Measurements from ENCODE around the gene ERBB4. TPM values are rescaled to one million over a fixed set of nuclear protein-coding genes. Genes with fewer than 3 reads are reported as not detected.
A peak's percentile ranks its signal among the peaks of the same experiment; 100 is the strongest.

Gene ERBB4
- polyA plus RNA-seq, 1 of the 3 experiments (the other 2 are of a cell fraction), result 0.05 TPM

DNA sequence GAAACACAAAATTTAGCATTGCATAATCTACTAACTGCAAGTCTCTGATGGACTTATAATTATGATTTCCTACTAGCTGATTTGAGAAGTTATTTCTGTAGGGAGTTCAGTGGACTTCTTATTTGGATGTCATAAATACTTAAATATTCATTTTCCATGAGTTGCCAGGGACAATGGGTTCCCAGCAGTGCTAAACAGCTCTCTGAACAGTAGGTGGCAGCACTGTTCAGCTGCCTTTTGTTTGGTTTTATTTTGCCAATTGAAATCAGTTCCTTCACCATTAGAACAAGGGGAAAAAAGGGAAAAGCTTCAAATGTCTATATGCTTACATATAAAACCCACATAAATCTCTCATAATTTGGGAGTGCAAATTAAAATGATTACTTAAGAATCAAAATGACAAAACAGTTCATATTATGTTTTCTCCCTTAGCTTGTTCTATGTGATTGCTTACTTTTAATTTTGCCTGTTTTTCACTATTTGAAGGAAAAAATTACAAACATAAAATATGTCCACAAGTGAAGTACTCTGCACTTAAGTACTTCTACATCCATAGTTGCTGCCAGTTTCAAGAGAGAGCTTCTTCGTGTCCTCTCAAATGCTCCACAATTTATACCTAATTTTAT lies 1083.3 kb downstream of the ERBB4 start:
- H2AFZ ChIP-seq (ENCODE audit: low read depth), result no peak overlapping the region
- H3K4me3 ChIP-seq (ENCODE audit: low read depth in 2 of 2, low read length in 1 of 2), result peak overlapping the region in 1 of 2 experiments; percentile 40; a peak in 1 of 4 replicates
- POLR2A ChIA-PET, result no interaction called here
- CTCF ChIA-PET, result interaction anchor here (0.5 to 3.4 kb wide), 44 partner anchors 9 to 1112 kb away, joined by 3 to 24 read pairs (median 3); no protein-coding TSS in a partner anchor
- H3K4me1 ChIP-seq (ENCODE audit: control insufficient read depth in 1 of 2, insufficient read depth in 2 of 2, low read depth in 1 of 2, low read length in 1 of 2), result peaks cover 3 to 8% of the 10 kb centered on the region in 2 experiments; a peak in 3 of 4 replicates
- 79% methylated on average over 1 of the region's 1 CpG for WGBS (ENCODE audit: low lambda C conversion rate)
- H3K36me3 ChIP-seq (replicated peaks in 1 of 2; ENCODE audit: control insufficient read depth in 1 of 2, insufficient read depth in 2 of 2, low read length in 1 of 2), result no peaks in the 10 kb centered on the region
- H3F3A ChIP-seq (replicated peaks; ENCODE audit: insufficient read depth), result no peaks in the 10 kb centered on the region
- no peaks in the 10 kb centered on the region for H3K9me2 ChIP-seq
- peak; percentile 77 for TF ChIP-seq RAD21 (IDR thresholded peaks at IDR 0.05; ENCODE audit: low read length)
- TF ChIP-seq YY1 (IDR thresholded peaks at IDR 0.05; ENCODE audit: low read depth), result no peak
- TF ChIP-seq SMC3 (IDR thresholded peaks at IDR 0.05; ENCODE audit: low read depth, low read length), result peak; percentile 67
- TF ChIP-seq CTCF (IDR thresholded peaks at IDR 0.05), result peak; percentile 98
- TF ChIP-seq RFX5 (IDR thresholded peaks at IDR 0.05; ENCODE audit: low read length), result peak; percentile 46; the same call in 1 of the 2 replicates
- TF ChIP-seq, protein P1, sequence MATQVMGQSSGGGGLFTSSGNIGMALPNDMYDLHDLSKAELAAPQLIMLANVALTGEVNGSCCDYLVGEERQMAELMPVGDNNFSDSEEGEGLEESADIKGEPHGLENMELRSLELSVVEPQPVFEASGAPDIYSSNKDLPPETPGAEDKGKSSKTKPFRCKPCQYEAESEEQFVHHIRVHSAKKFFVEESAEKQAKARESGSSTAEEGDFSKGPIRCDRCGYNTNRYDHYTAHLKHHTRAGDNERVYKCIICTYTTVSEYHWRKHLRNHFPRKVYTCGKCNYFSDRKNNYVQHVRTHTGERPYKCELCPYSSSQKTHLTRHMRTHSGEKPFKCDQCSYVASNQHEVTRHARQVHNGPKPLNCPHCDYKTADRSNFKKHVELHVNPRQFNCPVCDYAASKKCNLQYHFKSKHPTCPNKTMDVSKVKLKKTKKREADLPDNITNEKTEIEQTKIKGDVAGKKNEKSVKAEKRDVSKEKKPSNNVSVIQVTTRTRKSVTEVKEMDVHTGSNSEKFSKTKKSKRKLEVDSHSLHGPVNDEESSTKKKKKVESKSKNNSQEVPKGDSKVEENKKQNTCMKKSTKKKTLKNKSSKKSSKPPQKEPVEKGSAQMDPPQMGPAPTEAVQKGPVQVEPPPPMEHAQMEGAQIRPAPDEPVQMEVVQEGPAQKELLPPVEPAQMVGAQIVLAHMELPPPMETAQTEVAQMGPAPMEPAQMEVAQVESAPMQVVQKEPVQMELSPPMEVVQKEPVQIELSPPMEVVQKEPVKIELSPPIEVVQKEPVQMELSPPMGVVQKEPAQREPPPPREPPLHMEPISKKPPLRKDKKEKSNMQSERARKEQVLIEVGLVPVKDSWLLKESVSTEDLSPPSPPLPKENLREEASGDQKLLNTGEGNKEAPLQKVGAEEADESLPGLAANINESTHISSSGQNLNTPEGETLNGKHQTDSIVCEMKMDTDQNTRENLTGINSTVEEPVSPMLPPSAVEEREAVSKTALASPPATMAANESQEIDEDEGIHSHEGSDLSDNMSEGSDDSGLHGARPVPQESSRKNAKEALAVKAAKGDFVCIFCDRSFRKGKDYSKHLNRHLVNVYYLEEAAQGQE (IDR thresholded peaks at IDR 0.05; ENCODE audit: low read depth, low read length), result no peak
- no peaks in the 10 kb centered on the region for H4K20me1 ChIP-seq (ENCODE audit: insufficient read depth)
- peak; percentile 39 for DNase-seq
- H3K9me3 ChIP-seq, result no peaks in the 10 kb centered on the region
- no peak overlapping the region for H3K9ac ChIP-seq
- no peaks in the 10 kb centered on the region; the same call in 1 of the 2 replicates for H3K79me2 ChIP-seq (ENCODE audit: insufficient read depth)
- no peak overlapping the region for H3K27ac ChIP-seq (ENCODE audit: low read depth in 2 of 2, low read length in 1 of 2)
- H3K4me2 ChIP-seq, result no peak overlapping the region
- H3K27me3 ChIP-seq (ENCODE audit: insufficient read depth), result no peaks in the 10 kb centered on the region

DNA sequence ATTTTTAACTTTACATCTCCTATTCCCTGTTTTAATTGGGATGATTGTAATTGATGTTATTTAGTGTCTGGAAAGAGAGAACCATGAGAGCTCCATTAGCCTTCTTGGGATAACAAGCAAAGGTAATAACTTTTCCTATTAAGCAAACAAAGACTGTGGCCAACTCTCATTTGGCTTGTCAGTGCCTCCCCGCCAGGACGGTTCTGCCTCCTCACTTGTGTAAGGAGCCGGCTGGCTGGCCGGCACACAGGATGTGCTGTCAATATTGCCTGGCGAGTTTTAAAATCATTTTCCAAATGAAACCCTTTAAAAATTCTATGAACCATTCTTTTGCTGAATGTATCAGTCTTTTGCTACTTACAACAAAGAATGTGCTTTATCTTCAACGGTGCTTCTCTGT lies 1083.9 kb downstream of the ERBB4 start:
- POLR2A ChIA-PET, result no interaction called here
- Histone ChIP-seq H3K79me2 (ENCODE audit: insufficient read depth) (no peaks in the 10 kb centered on the region; the same call in 1 of the 2 replicates), H3K9ac (no peak overlapping the region), H3K4me2 (no peak overlapping the region), H3K9me2 (no peaks in the 10 kb centered on the region), H3K27me3 (ENCODE audit: insufficient read depth) (no peaks in the 10 kb centered on the region), H2AFZ (ENCODE audit: low read depth) (no peak overlapping the region), H3K36me3 (replicated peaks in 1 of 2; ENCODE audit: control insufficient read depth in 1 of 2, insufficient read depth in 2 of 2, low read length in 1 of 2) (no peaks in the 10 kb centered on the region), H4K20me1 (ENCODE audit: insufficient read depth) (no peaks in the 10 kb centered on the region), H3K4me1 (ENCODE audit: control insufficient read depth in 1 of 2, insufficient read depth in 2 of 2, low read depth in 1 of 2, low read length in 1 of 2) (peaks cover 3 to 8% of the 10 kb centered on the region in 2 experiments; a peak in 3 of 4 replicates), H3F3A (replicated peaks; ENCODE audit: insufficient read depth) (no peaks in the 10 kb centered on the region), H3K27ac (ENCODE audit: low read depth in 2 of 2, low read length in 1 of 2) (no peak overlapping the region), H3K9me3 (no peaks in the 10 kb centered on the region), H3K4me3 (ENCODE audit: low read depth in 2 of 2, low read length in 1 of 2) (no peak overlapping the region)
- WGBS (ENCODE audit: low lambda C conversion rate), result 56% methylated on average over 6 of the region's 6 CpGs
- no peak for DNase-seq
- CTCF ChIA-PET, result interaction anchor here (0.5 to 3.4 kb wide), 33 partner anchors 8 to 1113 kb away, joined by 3 to 24 read pairs (median 3); no protein-coding TSS in a partner anchor
- TF ChIP-seq YY1 (IDR thresholded peaks at IDR 0.05; ENCODE audit: low read depth), result no peak
- TF ChIP-seq NFIC (IDR thresholded peaks at IDR 0.05; ENCODE audit: borderline replicate concordance), result no peak
- no peak for TF ChIP-seq USF2 (IDR thresholded peaks at IDR 0.05; ENCODE audit: borderline replicate concordance, low read depth, low read length)
- TF ChIP-seq, protein P2, sequence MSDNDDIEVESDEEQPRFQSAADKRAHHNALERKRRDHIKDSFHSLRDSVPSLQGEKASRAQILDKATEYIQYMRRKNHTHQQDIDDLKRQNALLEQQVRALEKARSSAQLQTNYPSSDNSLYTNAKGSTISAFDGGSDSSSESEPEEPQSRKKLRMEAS (IDR thresholded peaks at IDR 0.05; ENCODE audit: low read depth), result no peak
- TF ChIP-seq RCOR1 (IDR thresholded peaks at IDR 0.05; ENCODE audit: low read length), result no peak
- TF ChIP-seq TCF12 (IDR thresholded peaks at IDR 0.05), result no peak
- TF ChIP-seq, protein P3, sequence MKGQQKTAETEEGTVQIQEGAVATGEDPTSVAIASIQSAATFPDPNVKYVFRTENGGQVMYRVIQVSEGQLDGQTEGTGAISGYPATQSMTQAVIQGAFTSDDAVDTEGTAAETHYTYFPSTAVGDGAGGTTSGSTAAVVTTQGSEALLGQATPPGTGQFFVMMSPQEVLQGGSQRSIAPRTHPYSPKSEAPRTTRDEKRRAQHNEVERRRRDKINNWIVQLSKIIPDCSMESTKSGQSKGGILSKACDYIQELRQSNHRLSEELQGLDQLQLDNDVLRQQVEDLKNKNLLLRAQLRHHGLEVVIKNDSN (IDR thresholded peaks at IDR 0.05; ENCODE audit: borderline replicate concordance, low read depth), result no peak
- no peak for TF ChIP-seq FOSL2 (IDR thresholded peaks at IDR 0.05; ENCODE audit: borderline replicate concordance, low read depth)
- TF ChIP-seq RAD21 (IDR thresholded peaks at IDR 0.05; ENCODE audit: low read length), result no peak
- TF ChIP-seq NRF1 (IDR thresholded peaks at IDR 0.05; ENCODE audit: low read depth, low read length), result no peak
- no peak for TF ChIP-seq TAF1 (IDR thresholded peaks at IDR 0.05; ENCODE audit: borderline replicate concordance, low read depth, low read length)
- TF ChIP-seq EP300 (IDR thresholded peaks at IDR 0.05; ENCODE audit: borderline replicate concordance in 1 of 2, low read depth in 1 of 2, low read length in 1 of 2), result no peak
- TF ChIP-seq JUND (IDR thresholded peaks at IDR 0.05), result no peak
- no peak for TF ChIP-seq TEAD4 (IDR thresholded peaks at IDR 0.05; ENCODE audit: borderline replicate concordance, insufficient read depth)
- no peak for TF ChIP-seq ELF1 (IDR thresholded peaks at IDR 0.05)
- no peak for TF ChIP-seq GATA2 (CRISPR knock-in tag; IDR thresholded peaks at IDR 0.05)

Measured in SK-N-SH (cell line).